Prostate gland (tissue), 2 donors: Measurements from ENCODE around the gene CCDC174. TPM values are rescaled to one million over a fixed set of nuclear protein-coding genes. Genes with fewer than 3 reads are reported as not detected.
"Not testable (repeated sequence)": the region's sequence is repeated elsewhere in the genome, so short reads cannot be mapped to it uniquely, and the experiment has no call there.

ENCODE experiments used
- DNase-seq: peaks from one replicate; pipeline ENCODE4 v3.0.0-alpha.2; 2019; ENCODE audit warnings: low spot score
- H3K27ac ChIP-seq, 2 donors: fragments of 200-600 bp; sonication (generic); 2 replicates each; pipeline ENCODE4 v1.5.1; 2017 to 2019
- H3K27me3 ChIP-seq: fragments of 200-600 bp; sonication (generic); replicated peaks from 2 replicates; pipeline ENCODE4 v1.5.1; 2019; ENCODE audit not compliant: insufficient read depth
- H3K36me3 ChIP-seq, 2 donors: fragments of 200-600 bp; sonication (generic); 1 replicate in 1 of 2; 2 replicates in 1 of 2; pipeline versions ENCODE4 v1.5.1 to v1.8.1; 2017 to 2019
- H3K4me1 ChIP-seq: fragments of 200-600 bp; sonication (generic); replicated peaks from 2 replicates; pipeline ENCODE4 v1.5.1; 2019
- H3K4me3 ChIP-seq, 2 donors: fragments of 200-600 bp; sonication (generic); 2 replicates each; pipeline ENCODE4 v1.5.1; 2017 to 2019
- H3K9me3 ChIP-seq: fragments of 200-600 bp; sonication (generic); 2 replicates; pipeline ENCODE4 v1.5.1; 2017
- POLR2A ChIP-seq: fragments of 450-650 bp; IDR thresholded peaks from one replicate; pipeline ENCODE4 v1.6.1; 2016; ENCODE audit warnings: antibody characterized with exemption, mild to moderate bottlenecking
- POLR2AphosphoS5 ChIP-seq: sonication (generic); formaldehyde crosslinking; IDR thresholded peaks from one replicate; pipeline ENCODE4 v1.6.1; 2017; ENCODE audit warnings: antibody characterized with exemption
- WGBS: methylation state at CpG from one replicate; pipeline ENCODE4 v1.1.5; 2018; 5-methylcytosine and 5-hydroxymethylcytosine counted together
- intact Hi-C: fragments of 100-400 bp; cut with DNase I; formaldehyde crosslinking; loops from one replicate; pipeline ENCODE4 v1.14.2; 2022
- total RNA-seq, 2 donors: library from RNA; depleted of rRNA; stranded (reverse); fragments of >200 nt; gene quantifications; one replicate each; pipeline ENCODE4 v1.1.0, GENCODE V29; 2016
- TF ChIP-seq, protein P1 (sequence below), 4 experiments: fragments of 200-600 bp in 2 of 4; fragments of 450-650 bp in 2 of 4; sonication (generic) in 2 of 4; IDR thresholded peaks; 1 replicate in 3 of 4; 2 replicates in 1 of 4; pipeline ENCODE4 v1.5.1; 2016 to 2019; ENCODE audit warnings: antibody characterized with exemption in 4 of 4, mild to moderate bottlenecking in 2 of 4, moderate library complexity in 2 of 4

The CCDC174 gene
- total RNA-seq, 2 donors from 2014 or later = 12.3 to 25.2 TPM

DNA sequence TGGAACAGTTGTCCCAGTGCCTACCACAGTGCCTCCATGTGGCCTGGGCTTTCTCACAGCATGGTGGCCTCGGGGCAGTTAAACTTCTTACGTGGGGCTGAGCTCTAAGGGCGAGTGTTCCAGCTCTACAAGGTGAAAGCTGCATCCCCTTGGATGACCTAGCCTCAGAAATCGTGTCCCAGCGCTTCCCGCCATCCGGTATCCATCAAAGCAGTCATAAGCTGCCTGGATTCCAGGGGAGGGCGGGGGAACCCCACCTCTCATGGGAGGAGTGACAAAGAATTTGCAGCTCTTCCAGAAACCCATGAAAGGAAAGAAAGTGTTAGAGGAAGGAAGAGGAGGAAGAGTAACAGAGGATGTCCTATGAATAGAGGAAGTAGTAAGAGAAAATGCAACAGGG, 45.8 kb upstream of the CCDC174 start:
- Histone ChIP-seq H3K27ac (no peak overlapping the region), H3K27me3 (peaks cover 5% of the 10 kb centered on the region), H3K4me1 (peaks cover 4% of the 10 kb centered on the region), H3K9me3 (no peaks in the 10 kb centered on the region), H3K4me3 (no peak overlapping the region), H3K36me3 (no peaks in the 10 kb centered on the region)
- no peak for TF ChIP-seq POLR2AphosphoS5
- TF ChIP-seq POLR2A = no peak
- TF ChIP-seq, protein P1, sequence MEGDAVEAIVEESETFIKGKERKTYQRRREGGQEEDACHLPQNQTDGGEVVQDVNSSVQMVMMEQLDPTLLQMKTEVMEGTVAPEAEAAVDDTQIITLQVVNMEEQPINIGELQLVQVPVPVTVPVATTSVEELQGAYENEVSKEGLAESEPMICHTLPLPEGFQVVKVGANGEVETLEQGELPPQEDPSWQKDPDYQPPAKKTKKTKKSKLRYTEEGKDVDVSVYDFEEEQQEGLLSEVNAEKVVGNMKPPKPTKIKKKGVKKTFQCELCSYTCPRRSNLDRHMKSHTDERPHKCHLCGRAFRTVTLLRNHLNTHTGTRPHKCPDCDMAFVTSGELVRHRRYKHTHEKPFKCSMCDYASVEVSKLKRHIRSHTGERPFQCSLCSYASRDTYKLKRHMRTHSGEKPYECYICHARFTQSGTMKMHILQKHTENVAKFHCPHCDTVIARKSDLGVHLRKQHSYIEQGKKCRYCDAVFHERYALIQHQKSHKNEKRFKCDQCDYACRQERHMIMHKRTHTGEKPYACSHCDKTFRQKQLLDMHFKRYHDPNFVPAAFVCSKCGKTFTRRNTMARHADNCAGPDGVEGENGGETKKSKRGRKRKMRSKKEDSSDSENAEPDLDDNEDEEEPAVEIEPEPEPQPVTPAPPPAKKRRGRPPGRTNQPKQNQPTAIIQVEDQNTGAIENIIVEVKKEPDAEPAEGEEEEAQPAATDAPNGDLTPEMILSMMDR (IDR thresholded peaks at IDR 0.05) = no peak
- DNase-seq = no peak
- intact Hi-C loops = no loop called here
- WGBS = 73% methylated on average over 6 of the region's 8 CpGs

DNA sequence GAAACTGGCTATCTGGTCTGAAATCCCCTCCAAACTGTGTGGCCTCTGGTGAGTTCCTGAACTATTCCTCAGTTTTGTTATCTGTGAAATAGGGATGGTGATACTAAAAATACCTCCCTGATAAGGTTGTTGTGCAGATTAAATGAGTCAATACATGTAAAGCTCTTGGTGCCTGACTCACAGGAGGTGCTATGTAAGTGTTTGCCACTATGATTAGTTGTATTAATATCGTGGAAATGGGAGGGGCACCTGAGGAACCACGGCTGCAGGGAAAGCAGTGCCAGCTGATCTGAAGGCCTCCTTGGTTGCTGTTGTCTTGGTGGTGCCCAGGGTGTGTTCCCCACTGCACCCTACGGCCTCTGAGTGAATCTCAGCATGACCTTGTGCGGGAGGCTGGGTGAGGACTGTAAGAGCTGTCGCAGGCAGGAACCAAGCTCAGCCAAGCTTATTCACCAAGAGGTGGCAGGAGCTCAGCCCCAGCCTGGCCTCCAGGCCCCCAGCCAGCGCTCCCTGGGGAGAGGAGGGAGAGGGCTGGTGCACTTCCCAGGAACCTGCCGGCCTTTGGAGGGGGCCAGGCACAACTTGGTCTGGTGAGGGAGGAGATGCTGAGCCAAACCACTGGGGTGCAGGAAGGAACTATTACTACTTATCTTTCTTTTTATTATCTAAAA, 44.8 kb upstream of the CCDC174 start:
- DNase-seq = no peak
- Histone ChIP-seq H3K27me3 (peaks cover 5% of the 10 kb centered on the region), H3K36me3 (no peaks in the 10 kb centered on the region), H3K4me3 (no peak overlapping the region), H3K4me1 (peaks cover 4% of the 10 kb centered on the region), H3K9me3 (no peaks in the 10 kb centered on the region), H3K27ac (no peak overlapping the region)
- no peak for TF ChIP-seq POLR2A
- no peak for TF ChIP-seq POLR2AphosphoS5
- TF ChIP-seq, protein P1 (IDR thresholded peaks at IDR 0.05) = no peak
- intact Hi-C loops = no loop called here
- 59% methylated on average over 7 of the region's 7 CpGs for WGBS

DNA sequence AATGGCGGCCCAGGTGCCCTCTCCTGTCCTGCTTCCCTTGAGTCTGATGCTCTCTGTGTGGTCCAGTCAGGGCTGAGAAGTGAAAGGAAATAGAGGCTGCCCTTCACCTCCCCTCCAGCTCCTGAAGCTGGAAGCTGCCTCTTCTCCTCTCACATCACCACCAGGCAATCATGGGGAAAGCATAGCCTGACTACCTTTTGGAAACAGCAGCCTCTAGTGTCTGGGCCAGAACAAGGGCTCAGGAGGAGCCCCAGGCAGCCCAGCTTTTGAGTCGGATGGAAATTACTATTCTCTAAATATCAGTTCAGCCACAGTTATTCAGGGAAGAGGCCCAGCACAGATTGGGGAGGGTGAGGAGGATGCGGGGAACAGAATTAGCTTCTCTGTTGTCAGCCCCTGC, 43.3 kb upstream of the CCDC174 start:
- H3K27me3 ChIP-seq = no peaks in the 10 kb centered on the region
- H3K4me3 ChIP-seq = no peak overlapping the region
- no peaks in the 10 kb centered on the region for H3K4me1 ChIP-seq
- intact Hi-C loops = no loop called here
- WGBS = 85% methylated on average over 3 of the region's 3 CpGs
- TF ChIP-seq, protein P1 (IDR thresholded peaks at IDR 0.05) = no peak
- no peak for TF ChIP-seq POLR2AphosphoS5
- no peak for TF ChIP-seq POLR2A
- no peak overlapping the region for H3K27ac ChIP-seq
- no peak for DNase-seq
- no peaks in the 10 kb centered on the region for H3K9me3 ChIP-seq
- no peaks in the 10 kb centered on the region for H3K36me3 ChIP-seq

DNA sequence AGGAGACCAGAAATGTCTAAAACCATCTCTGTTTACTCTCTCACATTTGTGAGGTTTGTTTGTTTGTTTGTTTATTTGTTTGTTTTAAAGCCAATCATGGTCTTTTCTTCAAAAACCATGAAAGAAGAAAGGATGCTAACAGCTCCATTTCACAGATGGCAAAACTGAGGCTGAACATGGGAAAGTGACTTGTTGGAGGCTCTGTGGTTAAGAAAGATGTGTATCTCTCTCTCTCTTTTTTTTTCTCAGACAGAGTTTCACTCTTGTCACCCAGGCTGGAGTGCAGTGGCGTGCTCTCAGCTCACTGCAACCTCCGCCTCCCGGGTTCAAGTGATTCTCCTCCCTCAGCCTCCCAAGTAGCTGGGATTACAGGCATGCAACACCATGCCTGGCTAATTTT, 42.5 kb upstream of the CCDC174 start:
- H3K36me3 ChIP-seq, intact Hi-C loops, H3K4me3 ChIP-seq, H3K27me3 ChIP-seq, H3K4me1 ChIP-seq, DNase-seq, H3K27ac ChIP-seq, H3K9me3 ChIP-seq: not testable (repeated sequence)
- 88% methylated on average over 3 of the region's 3 CpGs for WGBS

DNA sequence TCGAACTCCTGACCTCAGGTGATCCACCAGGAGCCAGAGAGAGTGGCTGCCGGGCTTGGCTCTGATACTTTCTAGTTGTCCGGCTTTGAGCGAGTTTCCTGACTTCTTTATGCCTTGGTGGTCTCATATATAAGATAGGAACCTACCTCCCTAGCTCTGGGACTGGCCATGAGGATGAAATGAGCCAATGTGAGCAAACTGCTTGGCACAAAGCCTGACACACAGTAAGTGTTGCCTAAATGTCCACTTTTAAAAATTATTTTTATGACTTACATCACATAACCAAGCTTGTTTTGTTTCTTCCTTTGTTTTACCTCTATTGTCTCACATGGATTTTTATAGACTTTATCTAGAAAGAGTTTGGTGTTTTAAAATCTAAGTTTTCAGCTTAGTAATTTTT, 42.1 kb upstream of the CCDC174 start:
- 65% methylated on average over 4 of the region's 4 CpGs for WGBS
- no peaks in the 10 kb centered on the region for H3K4me1 ChIP-seq
- intact Hi-C loops = no loop called here
- no peak overlapping the region for H3K4me3 ChIP-seq
- no peaks in the 10 kb centered on the region for H3K36me3 ChIP-seq
- no peaks in the 10 kb centered on the region for H3K9me3 ChIP-seq
- TF ChIP-seq POLR2AphosphoS5 (no peak), POLR2A (no peak)
- TF ChIP-seq, protein P1 (IDR thresholded peaks at IDR 0.05) = no peak
- no peak overlapping the region for H3K27ac ChIP-seq
- no peaks in the 10 kb centered on the region for H3K27me3 ChIP-seq
- no peak for DNase-seq
